GM23338 (cell line): Measurements from ENCODE around the gene RAPGEF5. TPM values are rescaled to one million over a fixed set of nuclear protein-coding genes. Genes with fewer than 3 reads are reported as not detected.

Source experiments
- ATAC-seq: fragments of 200-7000 bp; cut with Tn5 transposase; 3 replicates; pipeline ENCODE4 v1.9.1; 2020
- DNase-seq: peaks from one replicate; pipeline ENCODE4 v3.0.0-alpha.2; 2015; ENCODE audit warnings: low spot score
- H2AFZ ChIP-seq: fragments of 200-600 bp; sonication (generic); 2 replicates; pipeline ENCODE4 v1.8.0; 2016; ENCODE audit warnings: antibody characterized with exemption, mild to moderate bottlenecking, moderate library complexity
- H3F3A ChIP-seq: fragments of 200-600 bp; sonication (generic); replicated peaks from 2 replicates; pipeline ENCODE4 v1.8.0; 2017; ENCODE audit warnings: antibody characterized with exemption, mixed run types, low read depth
- H3K27ac ChIP-seq: fragments of 200-600 bp; sonication (generic); 2 replicates; pipeline ENCODE4 v1.6.1; 2016; ENCODE audit warnings: low read depth
- H3K27me3 ChIP-seq: fragments of 200-600 bp; sonication (generic); 2 replicates; pipeline ENCODE4 v1.8.0; 2016; ENCODE audit warnings: mild to moderate bottlenecking, mixed run types, moderate library complexity; ENCODE audit not compliant: insufficient read depth
- H3K36me3 ChIP-seq: fragments of 200-600 bp; sonication (generic); 2 replicates; pipeline ENCODE4 v1.8.0; 2016; ENCODE audit warnings: mild to moderate bottlenecking; ENCODE audit not compliant: insufficient read depth
- H3K4me1 ChIP-seq: fragments of 200-600 bp; sonication (generic); 2 replicates; pipeline ENCODE4 v1.8.0; 2016; ENCODE audit warnings: mild to moderate bottlenecking, moderate library complexity; ENCODE audit not compliant: insufficient read depth
- H3K4me2 ChIP-seq: fragments of 200-600 bp; sonication (generic); 2 replicates; pipeline ENCODE4 v1.7.1; 2017; ENCODE audit warnings: mixed run types
- H3K4me3 ChIP-seq: fragments of 200-600 bp; sonication (generic); 2 replicates; pipeline ENCODE4 v1.6.1; 2016; ENCODE audit warnings: mixed run types
- H3K79me2 ChIP-seq: fragments of 200-600 bp; sonication (generic); replicated peaks from 2 replicates; pipeline ENCODE4 v1.8.0; 2017; ENCODE audit warnings: mild to moderate bottlenecking; ENCODE audit not compliant: insufficient read depth
- H3K9me2 ChIP-seq: fragments of 200-600 bp; sonication (generic); 2 replicates; pipeline ENCODE4 v1.8.0; 2017; ENCODE audit not compliant: insufficient read depth
- H4K20me1 ChIP-seq: fragments of 200-600 bp; sonication (generic); replicated peaks from 2 replicates; pipeline ENCODE4 v1.8.0; 2017; ENCODE audit warnings: mild to moderate bottlenecking; ENCODE audit not compliant: insufficient read depth
- H3K27ac Mint-ChIP-seq: 2 replicates; pipeline ENCODE4 v1.8.0; 2020; ENCODE audit warnings: inconsistent platforms, mild to moderate bottlenecking, moderate library complexity, mixed read lengths
- H3K27me3 Mint-ChIP-seq: 3 replicates; pipeline ENCODE4 v1.8.0; 2022; ENCODE audit warnings: low read depth, mild to moderate bottlenecking, moderate library complexity, mixed read lengths, inconsistent platforms; ENCODE audit not compliant: insufficient read depth, poor library complexity
- H3K36me3 Mint-ChIP-seq: 3 replicates; pipeline ENCODE4 v1.8.0; 2021; ENCODE audit warnings: low read depth, mild to moderate bottlenecking, inconsistent platforms, moderate library complexity, mixed read lengths
- H3K4me1 Mint-ChIP-seq: 3 replicates; pipeline ENCODE4 v1.8.0; 2020; ENCODE audit warnings: mild to moderate bottlenecking, inconsistent platforms, mixed read lengths
- H3K4me3 Mint-ChIP-seq: 3 replicates; pipeline ENCODE4 v1.8.0; 2021; ENCODE audit warnings: moderate library complexity, mild to moderate bottlenecking, inconsistent platforms, mixed read lengths
- H3K9me3 Mint-ChIP-seq: 3 replicates; pipeline ENCODE4 v1.8.0; 2020; ENCODE audit warnings: moderate library complexity, mild to moderate bottlenecking, inconsistent platforms, mixed read lengths
- CREB1 ChIP-seq: fragments of 250-450 bp; sonication (Bioruptor Pico); IDR thresholded peaks from 2 replicates; pipeline ENCODE4 v1.5.0; 2020; ENCODE audit warnings: low read depth, mild to moderate bottlenecking, moderate library complexity
- EZH2phosphoT487 ChIP-seq: fragments of 200-600 bp; sonication (generic); IDR thresholded peaks from one replicate; pipeline ENCODE4 v1.8.1; 2018; ENCODE audit warnings: antibody characterized with exemption; ENCODE audit not compliant: unreplicated experiment
- JUNB ChIP-seq: IDR thresholded peaks from one replicate; pipeline ENCODE4 v1.6.1; 2016; ENCODE audit warnings: antibody characterized with exemption; ENCODE audit not compliant: unreplicated experiment
- NANOG ChIP-seq: IDR thresholded peaks from 2 replicates; pipeline ENCODE4 v1.6.1; 2016; ENCODE audit warnings: antibody characterized with exemption, borderline replicate concordance
- POLR2AphosphoS5 ChIP-seq: IDR thresholded peaks from 2 replicates; pipeline ENCODE4 v1.6.1; 2016; ENCODE audit warnings: antibody characterized with exemption, low read depth
- STAT1 ChIP-seq: IDR thresholded peaks from one replicate; pipeline ENCODE4 v1.6.1; 2016; ENCODE audit warnings: antibody characterized with exemption; ENCODE audit not compliant: unreplicated experiment
- ZNF114 ChIP-seq: fragments of 250-450 bp; sonication (Bioruptor Pico); IDR thresholded peaks from 2 replicates; pipeline ENCODE4 v1.5.0; 2020; ENCODE audit warnings: mild to moderate bottlenecking, moderate library complexity
- ZNF331 ChIP-seq: fragments of 250-450 bp; sonication (Bioruptor Pico); IDR thresholded peaks from 2 replicates; pipeline ENCODE4 v1.5.0; 2020; ENCODE audit warnings: low read depth, mild to moderate bottlenecking, moderate library complexity
- polyA plus RNA-seq: library from polyadenylated mRNA; unstranded; fragments of >200 nt; fragmentation: Nextera tagmentation; extraction: Ambion mirVana; gene quantifications from 2 replicates; pipeline ENCODE4 v1.2.1, GENCODE V29; 2016
- total RNA-seq: library from RNA; depleted of rRNA; stranded (reverse); fragments of >200 nt; shearing (Covaris generic); gene quantifications from 2 replicates; pipeline ENCODE4 v1.2.3, GENCODE V29; 2014
- TF ChIP-seq, protein P1 (sequence below), 2 experiments: fragments of 200-600 bp in 1 of 2; sonication (generic) in 1 of 2; conservative IDR thresholded peaks; 2 replicates each; pipeline versions ENCODE4 v1.5.1 to v1.6.1; 2016 to 2017; ENCODE audit warnings: antibody characterized with exemption in 2 of 2, low read depth in 2 of 2, mild to moderate bottlenecking in 2 of 2, moderate library complexity in 1 of 2
- TF ChIP-seq, protein P2 (sequence below): IDR thresholded peaks from 2 replicates; pipeline ENCODE4 v1.6.1; 2016; ENCODE audit warnings: antibody characterized with exemption
- TF ChIP-seq, protein P3 (sequence below): fragments of 250-450 bp; sonication (Bioruptor Pico); IDR thresholded peaks from 2 replicates; pipeline ENCODE4 v1.5.0; 2020; ENCODE audit warnings: mild to moderate bottlenecking, moderate library complexity

Gene RAPGEF5
- total and polyA plus RNA-seq, 2 experiments from 2014 or later, result 6.3 to 13.1 TPM

DNA sequence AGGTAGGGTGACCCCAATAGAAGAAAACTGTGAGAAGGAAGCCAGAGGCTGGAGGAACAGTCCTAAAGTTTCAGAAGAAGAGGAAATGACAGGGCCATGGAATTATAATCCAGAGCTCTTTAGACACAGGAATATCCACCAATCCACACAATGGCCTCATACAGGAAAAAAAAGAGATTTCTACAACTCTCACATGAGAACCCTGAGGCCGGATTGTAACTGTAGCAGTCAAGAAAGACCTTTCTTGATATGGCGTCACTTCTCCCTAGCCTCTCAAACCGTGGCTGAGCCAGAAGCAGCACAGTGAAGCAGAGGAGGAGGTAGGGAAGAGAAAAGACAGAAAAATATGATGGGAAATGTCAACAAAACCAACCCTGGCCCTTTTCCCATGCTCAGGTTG is 76.9 kb downstream of the RAPGEF5 start (continued):
- TF ChIP-seq, protein P1, sequence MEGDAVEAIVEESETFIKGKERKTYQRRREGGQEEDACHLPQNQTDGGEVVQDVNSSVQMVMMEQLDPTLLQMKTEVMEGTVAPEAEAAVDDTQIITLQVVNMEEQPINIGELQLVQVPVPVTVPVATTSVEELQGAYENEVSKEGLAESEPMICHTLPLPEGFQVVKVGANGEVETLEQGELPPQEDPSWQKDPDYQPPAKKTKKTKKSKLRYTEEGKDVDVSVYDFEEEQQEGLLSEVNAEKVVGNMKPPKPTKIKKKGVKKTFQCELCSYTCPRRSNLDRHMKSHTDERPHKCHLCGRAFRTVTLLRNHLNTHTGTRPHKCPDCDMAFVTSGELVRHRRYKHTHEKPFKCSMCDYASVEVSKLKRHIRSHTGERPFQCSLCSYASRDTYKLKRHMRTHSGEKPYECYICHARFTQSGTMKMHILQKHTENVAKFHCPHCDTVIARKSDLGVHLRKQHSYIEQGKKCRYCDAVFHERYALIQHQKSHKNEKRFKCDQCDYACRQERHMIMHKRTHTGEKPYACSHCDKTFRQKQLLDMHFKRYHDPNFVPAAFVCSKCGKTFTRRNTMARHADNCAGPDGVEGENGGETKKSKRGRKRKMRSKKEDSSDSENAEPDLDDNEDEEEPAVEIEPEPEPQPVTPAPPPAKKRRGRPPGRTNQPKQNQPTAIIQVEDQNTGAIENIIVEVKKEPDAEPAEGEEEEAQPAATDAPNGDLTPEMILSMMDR (conservative IDR thresholded peaks at IDR 0.05; ENCODE audit: low read depth in 2 of 2), result no peak
- TF ChIP-seq NANOG (no peak), EZH2phosphoT487 (no peak), JUNB (no peak), ZNF331 (CRISPR knock-in tag) (no peak), CREB1 (CRISPR knock-in tag) (no peak), POLR2AphosphoS5 (no peak)
- TF ChIP-seq, protein P2, sequence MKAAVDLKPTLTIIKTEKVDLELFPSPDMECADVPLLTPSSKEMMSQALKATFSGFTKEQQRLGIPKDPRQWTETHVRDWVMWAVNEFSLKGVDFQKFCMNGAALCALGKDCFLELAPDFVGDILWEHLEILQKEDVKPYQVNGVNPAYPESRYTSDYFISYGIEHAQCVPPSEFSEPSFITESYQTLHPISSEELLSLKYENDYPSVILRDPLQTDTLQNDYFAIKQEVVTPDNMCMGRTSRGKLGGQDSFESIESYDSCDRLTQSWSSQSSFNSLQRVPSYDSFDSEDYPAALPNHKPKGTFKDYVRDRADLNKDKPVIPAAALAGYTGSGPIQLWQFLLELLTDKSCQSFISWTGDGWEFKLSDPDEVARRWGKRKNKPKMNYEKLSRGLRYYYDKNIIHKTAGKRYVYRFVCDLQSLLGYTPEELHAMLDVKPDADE, result no peak

DNA sequence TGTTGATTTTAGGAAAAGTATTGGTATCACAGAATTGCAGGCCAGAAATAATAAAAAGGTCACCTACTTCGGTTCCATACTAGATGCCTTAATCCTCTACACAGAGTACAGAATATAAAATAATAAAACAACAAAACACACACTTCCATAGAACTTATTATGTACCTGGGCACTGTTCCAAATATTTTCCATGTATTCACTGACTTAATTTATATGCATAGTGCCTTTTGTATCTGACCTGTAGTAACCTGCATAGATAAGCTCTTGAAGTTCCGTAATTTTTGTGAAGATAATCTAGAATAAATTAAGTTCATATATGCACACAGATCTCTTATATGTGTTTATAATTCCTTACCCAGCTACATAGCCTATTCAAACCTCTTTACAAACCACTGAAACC is 78.3 kb downstream of the RAPGEF5 start:
- no peak overlapping the region for H3K27ac Mint-ChIP-seq
- TF ChIP-seq STAT1, result no peak
- TF ChIP-seq EZH2phosphoT487, result no peak
- TF ChIP-seq ZNF114 (CRISPR knock-in tag), result no peak
- TF ChIP-seq ZNF331 (CRISPR knock-in tag), result no peak
- TF ChIP-seq, protein P1 (conservative IDR thresholded peaks at IDR 0.05; ENCODE audit: low read depth in 2 of 2), result no peak
- TF ChIP-seq, protein P3, sequence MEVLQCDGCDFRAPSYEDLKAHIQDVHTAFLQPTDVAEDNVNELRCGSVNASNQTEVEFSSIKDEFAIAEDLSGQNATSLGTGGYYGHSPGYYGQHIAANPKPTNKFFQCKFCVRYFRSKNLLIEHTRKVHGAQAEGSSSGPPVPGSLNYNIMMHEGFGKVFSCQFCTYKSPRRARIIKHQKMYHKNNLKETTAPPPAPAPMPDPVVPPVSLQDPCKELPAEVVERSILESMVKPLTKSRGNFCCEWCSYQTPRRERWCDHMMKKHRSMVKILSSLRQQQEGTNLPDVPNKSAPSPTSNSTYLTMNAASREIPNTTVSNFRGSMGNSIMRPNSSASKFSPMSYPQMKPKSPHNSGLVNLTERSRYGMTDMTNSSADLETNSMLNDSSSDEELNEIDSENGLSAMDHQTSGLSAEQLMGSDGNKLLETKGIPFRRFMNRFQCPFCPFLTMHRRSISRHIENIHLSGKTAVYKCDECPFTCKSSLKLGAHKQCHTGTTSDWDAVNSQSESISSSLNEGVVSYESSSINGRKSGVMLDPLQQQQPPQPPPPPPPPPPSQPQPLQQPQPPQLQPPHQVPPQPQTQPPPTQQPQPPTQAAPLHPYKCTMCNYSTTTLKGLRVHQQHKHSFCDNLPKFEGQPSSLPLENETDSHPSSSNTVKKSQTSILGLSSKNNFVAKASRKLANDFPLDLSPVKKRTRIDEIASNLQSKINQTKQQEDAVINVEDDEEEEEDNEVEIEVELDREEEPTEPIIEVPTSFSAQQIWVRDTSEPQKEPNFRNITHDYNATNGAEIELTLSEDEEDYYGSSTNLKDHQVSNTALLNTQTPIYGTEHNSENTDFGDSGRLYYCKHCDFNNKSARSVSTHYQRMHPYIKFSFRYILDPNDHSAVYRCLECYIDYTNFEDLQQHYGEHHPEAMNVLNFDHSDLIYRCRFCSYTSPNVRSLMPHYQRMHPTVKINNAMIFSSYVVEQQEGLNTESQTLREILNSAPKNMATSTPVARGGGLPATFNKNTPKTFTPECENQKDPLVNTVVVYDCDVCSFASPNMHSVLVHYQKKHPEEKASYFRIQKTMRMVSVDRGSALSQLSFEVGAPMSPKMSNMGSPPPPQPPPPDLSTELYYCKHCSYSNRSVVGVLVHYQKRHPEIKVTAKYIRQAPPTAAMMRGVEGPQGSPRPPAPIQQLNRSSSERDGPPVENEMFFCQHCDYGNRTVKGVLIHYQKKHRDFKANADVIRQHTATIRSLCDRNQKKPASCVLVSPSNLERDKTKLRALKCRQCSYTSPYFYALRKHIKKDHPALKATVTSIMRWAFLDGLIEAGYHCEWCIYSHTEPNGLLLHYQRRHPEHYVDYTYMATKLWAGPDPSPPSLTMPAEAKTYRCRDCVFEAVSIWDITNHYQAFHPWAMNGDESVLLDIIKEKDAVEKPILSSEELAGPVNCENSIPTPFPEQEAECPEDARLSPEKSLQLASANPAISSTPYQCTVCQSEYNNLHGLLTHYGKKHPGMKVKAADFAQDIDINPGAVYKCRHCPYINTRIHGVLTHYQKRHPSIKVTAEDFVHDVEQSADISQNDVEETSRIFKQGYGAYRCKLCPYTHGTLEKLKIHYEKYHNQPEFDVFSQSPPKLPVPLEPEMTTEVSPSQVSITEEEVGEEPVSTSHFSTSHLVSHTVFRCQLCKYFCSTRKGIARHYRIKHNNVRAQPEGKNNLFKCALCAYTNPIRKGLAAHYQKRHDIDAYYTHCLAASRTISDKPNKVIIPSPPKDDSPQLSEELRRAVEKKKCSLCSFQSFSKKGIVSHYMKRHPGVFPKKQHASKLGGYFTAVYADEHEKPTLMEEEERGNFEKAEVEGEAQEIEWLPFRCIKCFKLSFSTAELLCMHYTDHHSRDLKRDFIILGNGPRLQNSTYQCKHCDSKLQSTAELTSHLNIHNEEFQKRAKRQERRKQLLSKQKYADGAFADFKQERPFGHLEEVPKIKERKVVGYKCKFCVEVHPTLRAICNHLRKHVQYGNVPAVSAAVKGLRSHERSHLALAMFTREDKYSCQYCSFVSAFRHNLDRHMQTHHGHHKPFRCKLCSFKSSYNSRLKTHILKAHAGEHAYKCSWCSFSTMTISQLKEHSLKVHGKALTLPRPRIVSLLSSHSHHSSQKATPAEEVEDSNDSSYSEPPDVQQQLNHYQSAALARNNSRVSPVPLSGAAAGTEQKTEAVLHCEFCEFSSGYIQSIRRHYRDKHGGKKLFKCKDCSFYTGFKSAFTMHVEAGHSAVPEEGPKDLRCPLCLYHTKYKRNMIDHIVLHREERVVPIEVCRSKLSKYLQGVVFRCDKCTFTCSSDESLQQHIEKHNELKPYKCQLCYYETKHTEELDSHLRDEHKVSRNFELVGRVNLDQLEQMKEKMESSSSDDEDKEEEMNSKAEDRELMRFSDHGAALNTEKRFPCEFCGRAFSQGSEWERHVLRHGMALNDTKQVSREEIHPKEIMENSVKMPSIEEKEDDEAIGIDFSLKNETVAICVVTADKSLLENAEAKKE (CRISPR knock-in tag), result no peak
- TF ChIP-seq POLR2AphosphoS5, result no peak
- TF ChIP-seq, protein P2, result no peak
- TF ChIP-seq CREB1 (CRISPR knock-in tag), result no peak
- TF ChIP-seq NANOG, result no peak
- Histone ChIP-seq H3K4me2 (no peak overlapping the region), H3K36me3 (no peaks in the 10 kb centered on the region), H3K4me3 (no peak overlapping the region), H4K20me1 (no peaks in the 10 kb centered on the region), H3K9me2 (no peaks in the 10 kb centered on the region), H3K27me3 (no peaks in the 10 kb centered on the region), H3K4me1 (no peaks in the 10 kb centered on the region), H3F3A (no peaks in the 10 kb centered on the region), H3K27ac (no peak overlapping the region), H3K79me2 (no peaks in the 10 kb centered on the region), H2AFZ (no peak overlapping the region)
- no peak for DNase-seq
- ATAC-seq, result no peak
- no peaks in the 10 kb centered on the region for H3K27me3 Mint-ChIP-seq
- no peaks in the 10 kb centered on the region; the same call in 2 of the 3 replicates for H3K9me3 Mint-ChIP-seq
- no peaks in the 10 kb centered on the region for H3K4me1 Mint-ChIP-seq
- H3K36me3 Mint-ChIP-seq, result peaks cover 11% of the 10 kb centered on the region; the same call in 1 of the 3 replicates
- H3K4me3 Mint-ChIP-seq, result no peak overlapping the region
